ENCODE data around the gene SETD1B.
"Not testable (repeated sequence)": the region's sequence is repeated elsewhere in the genome, so short reads cannot be mapped to it uniquely, and the experiment has no call there.

SETD1B gene

GRCh38 chr12:121843236-121843982 is 39.6 kb downstream of the SETD1B start:
- H3K9me3 ChIP-seq (ENCODE audit: insufficient read depth, low read length), result no peaks in the 10 kb centered on the region
- no peak overlapping the region for H3K4me2 ChIP-seq (ENCODE audit: low read length)
- H4K20me1 ChIP-seq (ENCODE audit: insufficient read depth, low read length), result no peaks in the 10 kb centered on the region
- H3K27ac ChIP-seq (ENCODE audit: low read length), result no peak overlapping the region
- no peaks in the 10 kb centered on the region for H3K36me3 ChIP-seq (replicated peaks; ENCODE audit: low read depth, low read length)
- no peaks in the 10 kb centered on the region for H3K27me3 ChIP-seq (ENCODE audit: low read depth, low read length)
- no peak overlapping the region for H3K9ac ChIP-seq (ENCODE audit: low read length)
- no peak for TF ChIP-seq EZH2phosphoT487 (IDR thresholded peaks at IDR 0.05; ENCODE audit: low read depth)
- TF ChIP-seq, protein P1, sequence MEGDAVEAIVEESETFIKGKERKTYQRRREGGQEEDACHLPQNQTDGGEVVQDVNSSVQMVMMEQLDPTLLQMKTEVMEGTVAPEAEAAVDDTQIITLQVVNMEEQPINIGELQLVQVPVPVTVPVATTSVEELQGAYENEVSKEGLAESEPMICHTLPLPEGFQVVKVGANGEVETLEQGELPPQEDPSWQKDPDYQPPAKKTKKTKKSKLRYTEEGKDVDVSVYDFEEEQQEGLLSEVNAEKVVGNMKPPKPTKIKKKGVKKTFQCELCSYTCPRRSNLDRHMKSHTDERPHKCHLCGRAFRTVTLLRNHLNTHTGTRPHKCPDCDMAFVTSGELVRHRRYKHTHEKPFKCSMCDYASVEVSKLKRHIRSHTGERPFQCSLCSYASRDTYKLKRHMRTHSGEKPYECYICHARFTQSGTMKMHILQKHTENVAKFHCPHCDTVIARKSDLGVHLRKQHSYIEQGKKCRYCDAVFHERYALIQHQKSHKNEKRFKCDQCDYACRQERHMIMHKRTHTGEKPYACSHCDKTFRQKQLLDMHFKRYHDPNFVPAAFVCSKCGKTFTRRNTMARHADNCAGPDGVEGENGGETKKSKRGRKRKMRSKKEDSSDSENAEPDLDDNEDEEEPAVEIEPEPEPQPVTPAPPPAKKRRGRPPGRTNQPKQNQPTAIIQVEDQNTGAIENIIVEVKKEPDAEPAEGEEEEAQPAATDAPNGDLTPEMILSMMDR (IDR thresholded peaks at IDR 0.05; ENCODE audit: low read depth, low read length), result no peak
- H3K4me1 ChIP-seq (ENCODE audit: low read length), result peaks cover 15% of the 10 kb centered on the region
- no peak overlapping the region for H2AFZ ChIP-seq (ENCODE audit: low read depth, low read length)
- H3K4me3 ChIP-seq (ENCODE audit: low read length), result no peak overlapping the region
- no peaks in the 10 kb centered on the region for H3K79me2 ChIP-seq (ENCODE audit: low read length)

DNA sequence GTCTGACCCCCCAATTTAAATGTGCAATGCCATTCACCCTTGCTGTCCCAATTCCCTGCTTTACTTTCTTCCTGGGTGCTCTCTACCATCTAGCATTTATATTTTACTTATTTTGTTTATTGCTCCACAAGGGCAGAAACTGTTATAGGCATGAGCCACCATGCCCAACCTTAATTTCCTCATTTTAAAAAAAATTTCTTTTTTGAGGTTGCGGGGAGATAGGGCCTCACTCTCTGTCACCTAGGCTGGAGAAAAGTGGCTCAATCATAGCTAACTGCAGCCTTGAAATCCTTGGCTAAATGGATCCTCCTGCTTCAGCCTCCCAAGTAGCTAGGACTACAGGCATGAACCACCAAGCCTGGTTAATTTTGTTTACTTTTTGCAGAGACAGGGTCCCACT is 41.9 kb downstream of the SETD1B start:
- H3K9me3 ChIP-seq (ENCODE audit: insufficient read depth, low read length), result no peaks in the 10 kb centered on the region
- no peaks in the 10 kb centered on the region for H3K36me3 ChIP-seq (replicated peaks; ENCODE audit: low read depth, low read length)
- peak overlapping the region; percentile 34; the same call in 1 of the 2 replicates for H3K4me2 ChIP-seq (ENCODE audit: low read length)
- H3K4me3 ChIP-seq (ENCODE audit: low read length), result no peak overlapping the region
- H4K20me1 ChIP-seq (ENCODE audit: insufficient read depth, low read length), result no peaks in the 10 kb centered on the region
- TF ChIP-seq EZH2phosphoT487 (IDR thresholded peaks at IDR 0.05; ENCODE audit: low read depth), result no peak
- TF ChIP-seq, protein P1 (IDR thresholded peaks at IDR 0.05; ENCODE audit: low read depth, low read length), result no peak
- 0 out of 2 replicates have a peak overlapping the region, but pooled peaks have one; percentile 16 for H3K9ac ChIP-seq (ENCODE audit: low read length)
- peaks cover 19% of the 10 kb centered on the region for H3K4me1 ChIP-seq (ENCODE audit: low read length)
- no peak overlapping the region; the same call in 1 of the 2 replicates for H2AFZ ChIP-seq (ENCODE audit: low read depth, low read length)
- H3K79me2 ChIP-seq (ENCODE audit: low read length), result no peaks in the 10 kb centered on the region
- no peaks in the 10 kb centered on the region for H3K27me3 ChIP-seq (ENCODE audit: low read depth, low read length)
- no peak overlapping the region for H3K27ac ChIP-seq (ENCODE audit: low read length)

GRCh38 chr12:121849211-121849610 is 45.4 kb downstream of the SETD1B start:
- TF ChIP-seq, protein P1 (IDR thresholded peaks at IDR 0.05; ENCODE audit: low read depth, low read length), result no peak
- no peak for TF ChIP-seq EZH2phosphoT487 (IDR thresholded peaks at IDR 0.05; ENCODE audit: low read depth)
- no peak overlapping the region for H3K4me3 ChIP-seq (ENCODE audit: low read length)
- no peaks in the 10 kb centered on the region for H3K36me3 ChIP-seq (replicated peaks; ENCODE audit: low read depth, low read length)
- H4K20me1 ChIP-seq (ENCODE audit: insufficient read depth, low read length), result no peaks in the 10 kb centered on the region
- no peaks in the 10 kb centered on the region for H3K79me2 ChIP-seq (ENCODE audit: low read length)
- H3K4me2 ChIP-seq (ENCODE audit: low read length), result peak overlapping the region; percentile 64
- H3K9ac ChIP-seq (ENCODE audit: low read length), result no peak overlapping the region; the same call in 1 of the 2 replicates
- H3K9me3 ChIP-seq (ENCODE audit: insufficient read depth, low read length), result no peaks in the 10 kb centered on the region
- no peak overlapping the region; the same call in 1 of the 2 replicates for H2AFZ ChIP-seq (ENCODE audit: low read depth, low read length)
- H3K4me1 ChIP-seq (ENCODE audit: low read length), result peaks cover 19% of the 10 kb centered on the region
- 0 out of 2 replicates have a peak, but pooled peaks cover under 1% of the 10 kb centered on the region for H3K27me3 ChIP-seq (ENCODE audit: low read depth, low read length)
- H3K27ac ChIP-seq (ENCODE audit: low read length), result no peak overlapping the region

DNA sequence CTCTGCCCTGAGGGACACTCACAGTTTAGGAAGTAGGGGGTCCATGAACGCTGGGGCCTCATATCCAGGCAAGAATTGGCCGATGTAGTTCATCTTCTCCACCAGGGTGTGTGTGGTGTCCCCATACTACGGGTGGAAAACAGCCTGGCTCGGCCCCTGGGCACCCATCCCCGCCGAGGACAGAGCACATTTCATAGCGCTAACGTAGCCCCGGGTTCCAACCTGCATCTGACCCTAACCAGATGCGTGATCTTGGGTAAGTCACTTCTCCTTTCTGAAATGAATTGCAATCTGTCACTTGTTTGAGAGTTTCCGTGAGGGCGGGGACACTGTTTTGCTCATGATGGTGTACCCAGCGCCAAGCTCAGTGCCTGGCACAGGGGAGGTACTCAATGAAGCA is 45.9 kb downstream of the SETD1B start:
- Histone ChIP-seq H3K9ac (ENCODE audit: low read length) (no peak overlapping the region; the same call in 1 of the 2 replicates), H3K4me1 (ENCODE audit: low read length) (peaks cover 19% of the 10 kb centered on the region), H3K36me3 (replicated peaks; ENCODE audit: low read depth, low read length) (no peaks in the 10 kb centered on the region), H3K4me2 (ENCODE audit: low read length) (peak overlapping the region; percentile 64), H3K79me2 (ENCODE audit: low read length) (no peaks in the 10 kb centered on the region), H4K20me1 (ENCODE audit: insufficient read depth, low read length) (no peaks in the 10 kb centered on the region), H3K9me3 (ENCODE audit: insufficient read depth, low read length) (no peaks in the 10 kb centered on the region), H2AFZ (ENCODE audit: low read depth, low read length) (peak overlapping the region; percentile 13; the same call in 1 of the 2 replicates), H3K4me3 (ENCODE audit: low read length) (peak overlapping the region; percentile 24), H3K27ac (ENCODE audit: low read length) (no peak overlapping the region), H3K27me3 (ENCODE audit: low read depth, low read length) (peaks cover 5% of the 10 kb centered on the region)
- no peak for TF ChIP-seq EZH2phosphoT487 (IDR thresholded peaks at IDR 0.05; ENCODE audit: low read depth)
- TF ChIP-seq, protein P1 (IDR thresholded peaks at IDR 0.05; ENCODE audit: low read depth, low read length), result no peak

GRCh38 chr12:121852392-121852791 is 48.6 kb downstream of the SETD1B start:
- H3K4me3 ChIP-seq (ENCODE audit: low read length); H3K27ac ChIP-seq (ENCODE audit: low read length); H3K9ac ChIP-seq (ENCODE audit: low read length); H3K79me2 ChIP-seq (ENCODE audit: low read length); H3K36me3 ChIP-seq (replicated peaks; ENCODE audit: low read depth, low read length); H4K20me1 ChIP-seq (ENCODE audit: insufficient read depth, low read length); H3K4me2 ChIP-seq (ENCODE audit: low read length); H3K9me3 ChIP-seq (ENCODE audit: insufficient read depth, low read length); H2AFZ ChIP-seq (ENCODE audit: low read depth, low read length): not testable (repeated sequence)
- H3K4me1 ChIP-seq (ENCODE audit: low read length), result peaks cover 34% of the 10 kb centered on the region
- H3K27me3 ChIP-seq (ENCODE audit: low read depth, low read length), result peaks cover 18% of the 10 kb centered on the region

Measured in OCI-LY3 (cell line).